GM21529 (cell line): ENCODE measurements around the gene TMCC3.
"Not testable (repeated sequence)": the region's sequence is repeated elsewhere in the genome, so short reads cannot be mapped to it uniquely, and the experiment has no call there.

ENCODE experiments used
- ATAC-seq: cut with Tn5 transposase; IDR thresholded peaks from one replicate; pipeline ENCODE4 v1.9.1; 2021; ENCODE audit not compliant: unreplicated experiment

Gene TMCC3

DNA sequence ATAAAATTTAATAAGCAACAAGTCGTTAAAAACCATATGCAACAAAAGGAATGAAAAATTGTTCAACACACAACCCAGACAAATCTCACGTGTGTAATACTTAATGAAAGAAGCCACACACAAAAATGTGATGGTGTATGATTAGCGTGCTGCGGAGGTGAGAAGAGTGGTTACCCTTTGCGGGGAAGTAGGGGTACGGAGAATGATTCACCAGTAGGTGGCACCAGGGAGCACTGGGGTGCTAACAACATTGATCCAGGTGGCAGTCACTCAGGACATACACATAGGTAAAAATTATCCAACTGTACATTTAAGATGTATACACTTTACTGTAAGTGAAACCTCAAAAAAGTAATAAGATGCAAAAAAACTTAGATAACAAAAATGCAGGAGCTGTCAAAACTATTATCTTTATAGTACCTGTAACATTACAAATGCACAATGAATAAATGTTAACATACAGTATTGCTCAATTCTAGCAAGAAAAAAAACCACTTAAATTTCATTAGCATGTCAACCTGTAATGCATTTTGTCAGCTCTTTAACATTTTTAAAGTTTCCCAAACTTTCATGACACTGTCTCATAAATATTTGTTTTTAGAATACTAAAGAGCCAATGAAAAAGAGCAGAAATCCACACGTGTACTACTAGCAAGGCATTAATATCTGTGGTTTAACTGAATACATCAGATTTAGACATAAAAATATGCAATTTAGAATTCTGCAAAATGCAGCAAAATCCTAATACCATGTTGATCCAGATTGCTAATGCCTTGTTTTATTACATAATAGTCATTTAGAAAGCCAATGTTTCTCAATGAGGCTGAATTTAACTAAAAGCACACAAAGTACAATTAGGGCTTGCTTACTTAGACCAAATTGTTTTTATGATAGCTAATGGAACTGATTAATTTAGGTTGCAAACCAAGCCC is 46.7 kb downstream of the TMCC3 start:
- no peak for ATAC-seq

DNA sequence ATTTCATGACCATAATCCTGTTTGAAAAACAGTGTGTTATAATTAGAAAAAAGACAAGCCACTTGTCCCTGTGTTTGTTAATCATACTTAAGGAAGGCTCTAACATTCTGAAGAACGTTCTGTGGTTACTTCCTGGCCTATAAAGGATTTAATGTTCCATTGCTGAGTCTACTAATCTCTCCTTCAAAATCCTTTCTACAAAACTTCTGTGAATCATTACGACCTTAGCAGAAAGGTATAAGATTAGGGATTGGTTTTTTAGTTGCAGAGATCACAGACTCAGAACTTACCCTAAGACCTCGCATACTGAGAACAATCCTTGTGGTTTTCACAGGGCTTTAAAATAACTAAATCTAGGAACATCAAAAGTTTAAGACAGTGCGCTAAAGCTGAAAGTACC is 48.3 kb downstream of the TMCC3 start:
- no peak for ATAC-seq

DNA sequence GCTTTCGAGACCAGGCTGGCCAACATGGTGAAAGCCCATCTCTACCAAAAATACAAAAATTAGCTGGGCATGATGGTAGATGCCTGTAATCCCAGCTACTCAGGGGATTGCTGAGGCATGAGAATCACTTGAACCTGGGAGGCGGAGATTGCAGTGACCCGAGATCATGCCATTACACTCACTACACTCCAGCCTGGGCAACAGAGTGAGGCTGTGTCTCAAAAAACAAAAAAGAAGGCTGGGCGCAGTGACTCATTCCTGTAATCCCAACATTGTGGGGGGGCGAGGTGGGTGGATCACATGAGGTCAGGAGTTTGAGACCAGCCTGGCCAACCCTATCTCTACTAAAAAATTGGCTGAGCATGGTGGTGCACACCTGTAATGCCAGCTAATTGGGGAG is 49.0 kb downstream of the TMCC3 start:
- ATAC-seq: not testable (repeated sequence)

DNA sequence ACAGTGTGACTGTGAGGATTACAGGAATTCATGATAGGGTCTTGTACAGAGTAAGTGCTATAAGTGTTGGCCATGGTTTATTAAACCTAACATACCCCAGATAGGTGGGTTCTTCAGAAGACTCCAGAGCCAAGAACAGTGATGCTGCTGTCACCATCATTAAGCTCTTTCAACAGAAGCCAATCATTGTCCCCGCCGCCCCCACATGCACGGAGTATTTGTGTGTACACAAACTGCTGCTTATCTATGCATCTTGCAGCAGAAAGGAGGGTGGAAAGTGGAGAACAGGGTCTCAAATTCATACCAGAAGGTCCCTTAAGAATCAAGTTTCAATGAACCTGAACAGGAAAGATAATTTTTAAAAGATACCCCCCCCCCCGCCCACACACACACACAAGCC is 51.2 kb downstream of the TMCC3 start:
- no peak for ATAC-seq

DNA sequence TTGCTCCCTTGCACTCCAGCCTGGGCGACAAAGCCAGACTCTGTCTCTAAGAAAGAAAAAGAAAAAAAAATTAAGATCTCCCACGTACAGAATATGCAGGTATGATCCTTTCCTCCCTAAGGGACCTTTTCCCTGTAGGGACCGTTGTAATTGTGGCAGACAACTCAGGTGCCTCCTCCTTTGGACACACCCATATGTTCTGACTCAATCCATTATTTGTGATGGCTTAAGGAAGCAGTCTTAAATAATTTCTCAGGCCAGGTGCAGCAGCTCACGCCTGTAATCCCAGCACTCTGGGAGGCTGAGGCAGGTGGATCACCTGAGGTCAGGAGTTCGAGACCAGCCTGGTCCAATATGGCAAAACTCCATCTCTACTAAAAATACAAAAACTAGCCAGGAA is 53.1 kb downstream of the TMCC3 start:
- ATAC-seq: no peak

DNA sequence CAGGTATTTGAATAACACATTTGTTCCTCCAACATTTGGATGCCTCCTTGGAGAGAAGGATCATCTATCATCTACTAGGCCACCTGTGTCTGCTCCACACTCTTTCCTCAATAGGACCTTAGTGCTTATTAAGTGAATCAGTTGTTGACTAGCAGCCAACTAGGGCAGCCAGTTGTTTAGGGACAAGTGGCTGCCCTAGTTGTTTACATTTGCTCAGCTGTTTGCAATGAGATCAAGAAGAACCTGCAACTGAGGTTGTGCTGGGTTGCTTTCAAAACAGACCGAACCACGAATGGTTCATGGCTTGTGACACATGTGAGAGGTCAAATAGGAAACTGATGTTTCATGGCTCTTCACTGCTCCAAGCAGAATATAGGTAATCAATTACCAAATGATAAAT is 53.8 kb downstream of the TMCC3 start:
- ATAC-seq: no peak

DNA sequence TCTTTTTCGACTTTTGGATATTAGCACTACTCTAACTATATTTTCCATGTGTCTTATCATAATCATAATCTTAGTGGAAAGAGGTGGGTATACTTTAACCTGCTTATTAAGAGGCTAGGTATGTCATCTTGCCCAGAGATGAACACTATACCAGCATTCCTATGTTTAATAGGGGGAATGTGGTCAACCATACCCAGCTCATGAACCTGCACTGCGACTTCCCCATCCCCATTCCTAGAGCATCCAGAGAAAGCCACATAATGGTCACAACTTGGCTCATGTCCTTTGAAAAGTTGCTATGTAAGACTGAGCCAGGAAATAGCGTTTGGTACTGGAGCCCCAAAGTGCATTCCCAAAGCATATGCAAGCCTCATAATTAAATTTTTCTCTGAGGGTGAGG is 55.2 kb downstream of the TMCC3 start:
- no peak for ATAC-seq

DNA sequence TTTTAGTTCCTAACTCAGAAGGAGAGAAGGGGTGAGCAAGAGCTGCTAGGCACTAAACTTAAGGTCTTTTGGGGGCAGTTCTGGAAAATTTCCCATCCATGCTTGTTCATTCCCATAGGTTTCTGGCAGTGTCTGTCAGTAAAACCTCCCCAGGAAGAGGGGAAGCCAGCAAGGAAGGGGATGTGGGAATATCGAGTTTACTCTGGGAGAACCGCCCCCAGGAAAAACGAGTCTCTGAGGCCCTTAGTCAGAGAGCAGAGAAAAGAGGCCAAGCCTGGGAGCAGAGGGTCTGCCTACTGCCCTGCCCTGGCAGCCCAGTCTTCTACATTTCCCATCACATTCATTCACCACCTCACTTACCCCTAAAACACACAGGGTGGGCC is 55.9 kb downstream of the TMCC3 start:
- ATAC-seq: no peak

DNA sequence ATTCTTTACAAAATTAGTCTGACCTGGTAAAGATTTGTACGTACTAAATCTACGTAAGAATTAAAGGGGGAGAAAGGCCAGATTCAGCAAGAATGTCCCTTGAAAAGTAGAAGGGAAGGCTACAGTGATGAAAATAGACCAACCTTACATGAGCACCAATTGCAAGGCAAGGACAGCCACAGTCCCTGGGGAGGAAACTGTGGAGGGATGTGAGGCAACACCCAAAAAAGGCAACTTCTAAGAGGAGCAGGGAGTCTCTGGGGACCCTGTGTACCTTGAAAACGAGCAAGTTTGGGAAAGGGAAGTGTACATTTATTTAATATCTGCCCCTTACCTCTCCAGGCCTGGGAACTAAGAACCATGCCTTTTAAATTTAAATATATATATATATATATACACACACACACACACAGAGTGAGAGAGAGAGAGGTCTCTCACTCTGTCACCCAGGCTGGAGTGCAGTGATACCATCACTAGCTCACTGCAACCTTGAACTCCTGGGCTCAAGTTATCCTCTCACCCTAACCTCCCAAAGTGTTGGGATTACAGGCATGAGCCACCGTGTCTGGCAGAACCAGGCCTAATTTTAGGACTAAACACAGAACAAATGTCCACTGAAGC is 56.4 kb downstream of the TMCC3 start:
- peak; percentile 64 for ATAC-seq

DNA sequence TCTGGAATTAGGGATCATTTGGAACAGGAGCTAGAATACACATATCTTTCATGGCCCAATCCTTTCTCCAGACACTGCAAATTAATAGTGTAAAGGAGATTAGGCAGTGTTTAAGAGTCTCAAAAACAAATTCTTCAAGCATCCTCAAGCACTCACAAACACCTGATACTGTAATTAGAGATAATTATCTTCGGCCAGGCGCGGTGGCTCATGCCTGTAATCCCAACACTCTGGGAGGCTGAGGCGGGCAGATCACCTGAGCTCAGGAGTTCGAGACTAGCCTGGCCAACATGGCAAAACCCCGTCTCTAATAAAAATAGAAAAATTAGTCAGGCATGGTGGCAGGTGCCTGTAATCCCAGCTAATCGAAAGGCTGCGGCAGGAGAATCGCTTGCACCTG is 57.6 kb downstream of the TMCC3 start:
- ATAC-seq: not testable (repeated sequence)

DNA sequence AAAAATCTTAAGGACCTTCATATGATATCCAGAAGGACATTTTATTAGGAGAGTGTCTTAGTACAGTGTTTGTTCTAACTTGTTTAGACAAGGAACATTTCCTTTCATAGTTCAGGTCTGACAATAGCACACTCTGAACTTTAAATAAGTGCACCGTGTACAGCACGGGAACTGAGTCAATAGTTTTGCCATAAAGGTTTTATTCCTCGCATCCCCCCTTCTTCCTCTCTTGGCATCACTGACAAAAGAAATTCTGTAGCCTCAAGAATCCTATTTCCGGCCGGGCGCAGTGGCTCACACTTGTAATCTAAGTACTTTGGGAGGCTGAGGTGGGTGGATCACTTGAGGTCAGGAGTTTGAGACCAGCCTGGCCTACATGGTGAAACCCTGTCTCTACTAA is 58.3 kb downstream of the TMCC3 start:
- ATAC-seq: no peak

DNA sequence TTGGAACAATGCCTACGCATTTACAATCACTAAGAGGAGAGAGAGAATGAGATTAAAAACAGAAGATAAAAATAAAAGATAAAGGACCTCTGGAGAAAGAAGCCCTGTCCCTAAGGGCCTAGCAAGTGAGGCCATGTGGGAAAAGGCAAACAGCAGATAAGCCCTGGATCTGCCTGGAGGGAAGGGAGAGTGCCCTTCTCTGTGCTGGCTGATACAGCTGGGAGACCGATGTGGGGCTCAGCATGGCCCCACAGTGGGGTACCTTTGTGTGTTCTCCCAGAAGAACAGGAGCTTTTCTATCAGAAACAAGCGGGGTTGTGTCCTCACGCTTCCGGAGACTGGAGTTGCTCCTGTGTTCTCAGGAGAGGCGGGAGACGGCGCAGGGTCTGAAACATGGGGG is 59.9 kb downstream of the TMCC3 start:
- no peak for ATAC-seq

DNA sequence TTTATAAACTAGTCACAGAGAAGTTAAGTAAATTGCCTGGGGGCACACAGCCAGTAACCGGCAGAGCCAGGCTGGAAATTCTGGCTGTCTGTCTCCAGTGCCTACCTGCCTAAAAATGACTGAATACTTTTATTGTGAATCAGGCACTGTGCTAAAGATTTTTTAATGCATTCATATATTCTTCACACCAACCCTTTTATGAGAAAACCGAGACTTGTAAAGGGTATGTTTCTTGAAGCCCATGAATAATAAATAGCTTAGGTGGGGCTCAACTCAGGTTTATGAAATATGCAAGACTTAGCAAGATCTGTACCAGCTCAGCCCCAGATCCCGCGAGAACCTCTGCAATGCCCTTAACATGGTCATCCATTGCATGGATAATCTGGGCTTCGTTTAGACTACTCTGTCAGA is 60.8 kb downstream of the TMCC3 start:
- no peak for ATAC-seq

DNA sequence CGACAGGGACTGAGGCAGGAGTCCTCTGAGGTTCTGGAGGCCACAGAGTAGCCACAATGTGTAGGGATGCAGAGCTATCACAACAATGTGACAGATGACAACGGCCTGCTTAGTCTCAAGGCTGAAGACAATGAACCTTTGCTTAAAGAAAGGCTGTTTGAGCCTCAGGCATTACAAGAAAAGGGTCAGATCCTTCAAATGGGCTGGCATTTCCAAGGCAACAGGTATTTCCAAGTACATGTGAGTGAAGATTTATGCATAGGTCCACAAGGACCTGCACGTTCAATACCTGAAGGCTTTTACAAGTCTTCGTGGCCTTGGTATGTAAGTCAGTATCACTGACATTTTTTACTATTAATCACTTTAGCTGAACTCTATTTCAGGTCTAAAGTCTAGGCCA is 62.0 kb downstream of the TMCC3 start:
- ATAC-seq: no peak

DNA sequence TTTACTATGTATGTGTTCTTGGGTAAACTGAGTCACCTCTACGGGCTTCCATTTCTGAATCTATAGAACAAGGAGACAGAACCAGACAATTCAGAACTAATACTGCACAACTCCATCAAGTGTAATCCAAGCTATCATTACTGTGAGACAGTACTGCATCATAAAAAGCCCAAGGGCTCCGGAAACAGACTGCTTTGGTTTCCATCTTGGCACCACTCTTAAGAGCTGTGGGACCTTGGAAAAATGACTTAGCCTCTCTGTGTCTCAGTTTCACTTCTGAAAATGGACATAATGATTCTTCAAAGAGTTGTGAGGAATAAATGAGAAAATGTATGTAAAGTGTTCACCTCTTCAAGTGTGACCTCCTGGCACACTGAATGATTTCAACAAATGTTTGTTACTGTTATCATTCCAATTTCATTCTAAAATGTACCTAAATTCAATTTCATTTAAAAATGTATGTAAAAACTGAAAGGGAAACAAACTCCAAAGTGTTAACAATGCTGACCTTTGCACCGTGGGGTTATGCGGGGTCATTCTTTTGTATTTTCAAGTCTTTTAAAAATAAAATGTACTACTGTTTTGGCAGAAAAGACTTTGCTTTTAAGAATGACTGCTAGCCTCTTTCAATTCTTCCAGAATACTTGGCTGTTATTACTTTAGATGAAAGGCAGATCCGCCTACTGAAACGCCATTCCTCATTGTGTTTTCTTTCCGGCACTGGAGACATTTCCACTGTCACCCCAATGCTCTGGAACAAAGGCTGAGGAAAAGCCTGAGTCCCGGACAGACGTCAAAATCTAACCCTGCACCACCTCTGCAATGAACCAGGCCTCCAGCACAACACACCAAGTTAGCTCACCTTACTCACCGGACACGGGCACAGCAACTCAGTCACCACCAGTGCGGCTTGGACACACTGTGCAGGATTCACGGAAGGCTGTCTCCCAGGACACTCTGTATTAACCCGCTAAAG is 62.8 kb downstream of the TMCC3 start:
- ATAC-seq: no peak

DNA sequence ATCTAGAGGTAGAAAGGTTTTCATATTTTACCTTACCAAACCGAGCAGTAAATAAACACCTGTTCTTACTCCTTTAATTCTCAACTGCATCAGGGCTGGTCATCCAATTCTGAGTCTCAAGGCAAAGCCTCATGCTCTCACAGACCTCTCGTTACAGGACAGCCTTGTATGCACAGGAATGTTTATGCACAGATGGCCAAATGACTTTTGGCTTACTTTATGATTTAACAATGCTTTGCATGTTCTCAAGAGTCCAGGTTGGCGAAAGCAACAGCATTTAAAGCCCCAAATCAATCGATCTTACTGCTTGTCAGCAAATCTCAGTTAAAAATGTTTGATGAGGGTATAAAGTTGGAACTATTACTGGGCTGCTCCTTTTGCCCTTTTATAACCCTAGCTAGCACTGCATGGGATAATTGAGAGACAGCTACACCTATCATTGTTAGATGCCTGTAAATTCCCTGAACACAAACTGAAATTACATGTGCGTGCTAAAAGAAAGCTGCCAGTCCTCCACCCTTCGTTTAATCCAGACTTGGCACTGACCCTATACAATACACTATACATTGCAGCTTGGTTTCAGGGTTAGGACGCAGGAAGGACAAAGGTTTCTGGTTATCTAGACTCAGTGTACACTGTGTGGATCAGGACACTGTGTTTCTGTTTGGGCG is 63.6 kb downstream of the TMCC3 start:
- ATAC-seq: no peak

DNA sequence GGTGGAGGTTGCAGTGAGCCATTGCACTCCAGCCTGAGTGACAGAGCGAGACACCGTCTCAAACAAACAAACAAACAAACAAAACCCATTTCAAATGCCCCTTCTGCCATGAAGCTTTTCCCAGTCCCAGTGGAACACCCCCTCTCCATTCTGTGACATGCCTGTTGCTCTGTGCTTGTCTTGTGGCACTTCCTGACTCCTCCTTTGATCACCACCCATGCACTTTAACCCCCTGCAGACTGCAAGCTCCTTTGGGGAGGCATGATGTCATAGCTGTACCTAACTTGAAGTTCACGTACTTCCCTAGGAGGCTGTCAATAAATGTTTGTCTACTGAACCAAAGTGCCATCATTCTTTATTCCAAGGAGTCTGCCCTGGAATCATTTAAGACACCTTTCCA is 64.7 kb downstream of the TMCC3 start:
- no peak for ATAC-seq

DNA sequence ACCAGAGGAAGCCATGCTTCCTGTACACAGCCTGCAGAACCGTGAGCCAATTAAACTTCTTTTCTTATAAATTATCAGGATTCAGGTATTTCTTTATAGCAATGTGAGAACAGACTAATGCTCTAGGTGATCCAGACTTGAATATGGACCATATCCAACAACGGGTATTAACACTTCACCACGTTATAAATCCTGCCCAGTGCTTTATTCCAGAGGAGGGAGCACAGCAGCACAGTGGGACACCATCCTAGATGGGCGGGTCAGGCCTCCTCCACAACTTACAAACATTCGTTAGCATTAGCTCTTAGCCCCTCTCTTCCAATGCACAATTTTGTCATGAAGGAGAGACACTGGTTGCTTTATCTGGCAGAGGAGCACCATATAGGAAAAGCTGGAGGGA is 66.0 kb downstream of the TMCC3 start:
- ATAC-seq: no peak

DNA sequence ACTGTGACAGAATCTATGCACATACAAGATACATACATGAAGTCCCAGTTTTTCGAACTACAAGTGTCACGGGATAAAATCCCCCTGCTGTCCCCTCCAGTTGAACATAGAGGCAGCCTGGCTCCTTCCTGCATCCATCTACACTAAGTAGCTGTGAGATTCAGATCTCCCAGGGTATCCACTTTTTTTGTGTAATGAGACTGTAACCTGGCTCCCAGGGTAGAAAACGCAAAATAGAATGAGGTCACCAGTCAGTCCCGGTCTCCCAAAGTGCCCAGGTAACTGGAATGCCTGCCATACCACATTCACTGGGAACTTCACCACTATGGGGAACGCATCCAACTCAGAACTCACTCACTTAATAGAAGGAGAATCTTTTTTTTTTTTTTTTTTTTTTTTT is 67.8 kb downstream of the TMCC3 start:
- ATAC-seq: no peak

DNA sequence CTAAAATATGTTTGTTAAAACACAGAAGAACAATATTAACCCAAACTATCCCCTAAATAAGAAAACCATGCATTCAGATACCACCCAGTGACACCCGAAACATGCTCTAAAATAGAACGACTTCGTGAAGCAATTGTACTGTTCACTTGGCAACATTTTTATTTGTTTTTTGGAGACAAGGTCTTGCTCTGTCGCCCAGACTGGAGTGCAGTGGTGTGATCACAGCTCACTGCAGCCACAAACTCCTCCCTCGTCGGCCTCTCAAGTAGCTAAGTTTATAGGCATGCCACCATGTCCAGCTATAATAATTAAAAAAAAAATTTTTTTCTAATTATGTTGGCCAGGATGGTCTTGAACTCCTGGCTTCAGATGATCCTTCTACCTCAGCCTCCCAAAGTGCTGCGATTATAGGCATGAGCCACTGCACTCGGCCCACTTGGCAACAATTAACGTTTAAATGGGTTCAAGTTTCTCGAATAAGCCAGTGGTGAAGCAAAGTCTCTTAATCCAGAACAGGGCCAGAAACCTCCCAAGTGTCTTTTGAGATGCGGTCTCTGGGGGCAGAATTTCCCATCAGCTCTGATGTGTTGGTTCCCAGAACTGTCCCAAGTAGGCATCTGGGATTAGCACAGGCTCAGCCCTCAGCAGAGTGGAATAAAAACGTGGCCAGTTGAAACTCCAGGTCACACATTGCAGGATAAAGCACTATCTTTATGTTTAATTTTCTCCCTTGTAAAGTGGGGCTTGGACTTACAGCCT is 74.5 kb downstream of the TMCC3 start:
- ATAC-seq: no peak
